ENCODE measurements around the gene PARN.
"Not testable (repeated sequence)": the region's sequence is repeated elsewhere in the genome, so short reads cannot be mapped to it uniquely, and the experiment has no call there.

Gene PARN

DNA sequence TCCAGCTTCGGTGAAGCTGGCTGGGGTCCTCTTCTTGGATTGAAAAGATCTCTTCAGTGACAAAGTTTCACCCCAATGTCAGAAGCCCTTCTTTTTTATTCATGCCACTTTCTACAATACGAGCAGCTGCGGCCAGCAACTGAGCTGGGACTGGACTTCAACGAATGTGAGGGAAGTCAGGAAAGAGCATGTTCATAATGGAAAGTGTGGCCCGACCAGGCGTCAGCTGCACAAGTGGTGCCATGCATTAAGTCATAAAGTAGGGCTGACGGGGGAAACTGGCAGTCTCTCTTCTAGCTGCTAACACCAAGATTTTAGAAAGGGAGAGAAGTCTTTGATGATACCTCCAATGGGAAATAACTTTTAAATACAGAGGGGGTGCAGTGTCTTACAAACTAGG is 192.6 kb downstream of the PARN start:
- no peak for DNase-seq (ENCODE audit: low read depth)

DNA sequence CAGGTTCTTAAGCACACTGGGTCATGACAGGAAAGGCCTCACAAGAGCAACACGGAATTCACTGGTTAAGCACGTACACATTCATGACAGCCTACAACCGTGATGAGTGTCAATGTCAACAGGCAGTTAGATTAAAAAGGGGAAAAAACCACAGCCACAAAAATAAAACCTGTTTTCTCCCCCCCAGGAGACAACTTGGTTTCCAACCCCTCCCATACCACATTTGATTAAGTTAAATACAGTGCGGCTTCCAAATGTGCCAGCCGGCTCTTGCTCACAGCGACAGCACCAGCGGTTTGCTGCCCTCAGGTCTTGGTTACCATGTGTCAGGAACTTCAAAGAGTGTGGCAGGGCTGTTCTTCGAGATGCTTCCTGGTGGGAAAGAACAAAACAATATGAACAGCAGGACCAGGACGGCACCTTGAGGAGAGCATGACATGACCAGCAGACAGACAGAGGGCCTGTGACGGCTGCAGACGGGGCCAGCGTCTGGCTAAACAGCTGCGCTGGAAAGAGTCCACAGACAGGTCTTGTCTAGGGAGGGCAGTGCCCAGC is 193.6 kb downstream of the PARN start:
- DNase-seq (ENCODE audit: low read depth) = peak; percentile 2

DNA sequence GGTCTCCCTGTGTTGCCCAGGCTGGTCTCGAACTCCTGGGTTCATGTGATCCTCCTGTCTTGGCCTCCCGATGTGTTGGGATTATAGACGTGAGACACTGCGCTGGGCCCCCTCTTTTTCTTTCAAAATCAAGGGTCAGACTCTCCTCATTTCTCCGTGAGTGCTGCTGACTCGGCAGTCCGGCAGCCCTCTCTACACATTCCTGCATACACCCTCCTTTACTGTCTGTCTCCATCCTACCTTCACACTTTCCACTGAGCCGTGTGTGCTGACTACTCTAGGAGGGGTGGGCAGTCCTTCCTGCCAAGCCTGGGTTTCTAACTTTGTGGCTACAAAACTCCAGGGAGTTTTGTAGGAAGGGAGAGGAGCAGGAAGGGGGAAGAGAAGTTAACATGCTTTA is 195.2 kb downstream of the PARN start:
- DNase-seq (ENCODE audit: low read depth) = no peak

DNA sequence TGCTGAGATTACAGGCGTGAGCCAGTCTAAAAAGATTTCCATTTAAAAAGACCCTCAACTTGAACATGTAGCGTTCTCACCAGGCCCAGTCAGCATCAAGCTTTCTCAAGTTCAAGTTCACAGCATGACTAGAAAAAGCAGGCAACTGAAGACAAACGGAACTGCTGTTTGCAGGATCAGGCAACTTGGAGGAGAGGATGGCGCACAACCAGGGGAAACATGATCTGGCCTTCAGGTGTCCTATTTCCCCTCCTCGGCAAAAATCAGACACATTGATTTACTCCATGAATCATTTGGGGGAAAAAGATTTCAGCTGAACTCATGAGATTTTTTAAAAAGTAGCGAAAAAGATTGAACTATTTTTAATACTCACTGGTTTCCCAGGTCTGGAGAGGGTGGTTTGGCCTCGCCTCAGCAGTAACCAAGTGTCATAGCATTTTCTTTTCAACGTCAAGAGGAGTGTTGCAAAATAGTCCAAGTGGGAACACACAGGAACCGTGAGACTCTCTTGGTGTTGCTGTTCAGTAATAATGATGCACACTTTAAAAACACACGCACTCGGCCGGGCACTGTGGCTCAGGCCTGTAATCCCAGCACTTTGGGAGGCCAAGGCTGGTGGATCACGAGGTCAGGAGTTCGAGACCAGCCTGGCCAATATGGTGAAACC is 201.0 kb downstream of the PARN start:
- DNase-seq (ENCODE audit: low read depth) = not testable (repeated sequence)

DNA sequence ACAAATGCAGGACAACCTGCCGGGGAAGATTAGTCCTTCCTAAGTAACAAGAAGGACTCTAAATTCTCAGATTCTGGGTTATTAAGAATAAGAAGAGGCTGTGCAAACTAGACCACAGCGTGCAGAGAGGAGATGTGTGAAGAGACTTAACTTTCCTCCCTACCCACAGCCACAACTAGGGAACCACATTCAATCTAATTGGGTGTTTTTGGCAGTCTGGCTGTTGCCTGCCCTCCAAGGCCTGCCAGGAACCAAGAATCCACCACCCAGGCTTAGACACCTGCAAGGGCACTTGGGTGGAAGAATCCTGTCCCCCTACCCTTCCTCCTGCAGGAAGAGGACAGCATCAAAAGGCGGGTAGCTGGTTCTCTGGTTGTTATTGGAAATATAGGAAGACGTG is 202.0 kb downstream of the PARN start:
- no peak for DNase-seq (ENCODE audit: low read depth)

DNA sequence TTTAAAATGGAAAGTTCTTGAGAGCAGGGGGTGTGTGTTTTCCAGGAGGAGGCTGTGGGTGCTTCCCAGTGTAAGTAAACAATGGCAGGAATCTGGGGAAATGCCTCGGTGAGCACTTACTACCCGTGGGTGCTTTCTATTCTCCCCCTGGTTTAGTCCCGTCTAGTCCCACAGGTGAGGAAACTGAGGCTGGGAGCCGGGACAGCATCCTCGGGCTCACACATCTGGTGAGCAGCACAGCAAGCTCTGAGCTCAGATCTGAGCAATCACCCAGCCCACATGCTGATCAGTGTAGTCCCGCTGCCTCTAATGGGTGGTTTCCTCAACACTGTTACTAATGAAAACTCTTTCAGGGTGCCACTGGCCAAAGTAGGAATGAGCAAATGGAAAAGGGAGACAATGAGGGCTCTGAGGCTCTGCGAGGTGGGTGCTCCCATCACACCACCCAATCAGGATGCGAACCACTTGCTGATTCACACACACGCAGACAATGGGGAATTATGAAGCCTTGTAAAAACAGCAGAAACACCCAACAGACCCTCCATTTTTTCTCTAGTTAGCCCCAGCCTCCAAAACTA is 202.6 kb downstream of the PARN start:
- no peak for DNase-seq (ENCODE audit: low read depth)

DNA sequence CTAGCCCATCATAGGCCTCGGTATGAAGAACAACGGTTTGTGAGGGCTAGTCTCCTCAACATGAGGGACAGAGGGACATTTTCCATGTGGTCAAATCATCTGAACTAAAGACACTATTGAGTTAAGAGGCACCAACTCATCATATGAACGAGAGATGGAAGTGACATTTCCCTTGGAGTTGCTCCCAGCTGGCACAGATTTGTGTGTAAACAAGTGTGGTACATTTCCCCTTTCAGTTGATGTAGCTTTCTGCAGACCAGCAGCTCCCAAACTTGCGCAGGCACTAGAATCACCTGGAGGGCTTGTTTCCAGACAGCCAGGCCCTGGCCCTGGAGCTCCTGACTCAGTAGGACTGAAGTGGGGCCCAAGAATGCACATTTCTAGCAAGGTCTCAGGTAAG is 205.5 kb downstream of the PARN start:
- no peak for DNase-seq (ENCODE audit: low read depth)

DNA sequence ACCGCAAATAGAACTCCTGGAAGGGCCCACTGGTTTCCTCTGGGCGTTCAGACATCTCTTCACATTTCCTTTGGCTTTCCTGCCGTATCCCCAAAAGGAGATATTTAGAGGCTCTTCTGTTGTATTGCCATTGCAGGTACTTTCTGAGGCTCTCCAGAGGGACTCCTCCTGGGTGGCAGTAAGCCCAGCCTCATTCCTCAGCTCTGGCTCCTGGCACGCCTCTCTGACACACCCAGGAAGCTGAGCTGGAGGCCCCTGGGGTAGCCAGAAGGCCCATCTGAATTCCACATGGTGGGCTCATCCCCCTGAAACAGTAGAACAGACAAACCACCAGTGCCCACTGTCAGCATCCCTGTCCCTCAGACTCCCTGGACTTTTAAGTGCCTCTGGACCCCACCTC is 206.7 kb downstream of the PARN start:
- no peak for DNase-seq (ENCODE audit: low read depth)

DNA sequence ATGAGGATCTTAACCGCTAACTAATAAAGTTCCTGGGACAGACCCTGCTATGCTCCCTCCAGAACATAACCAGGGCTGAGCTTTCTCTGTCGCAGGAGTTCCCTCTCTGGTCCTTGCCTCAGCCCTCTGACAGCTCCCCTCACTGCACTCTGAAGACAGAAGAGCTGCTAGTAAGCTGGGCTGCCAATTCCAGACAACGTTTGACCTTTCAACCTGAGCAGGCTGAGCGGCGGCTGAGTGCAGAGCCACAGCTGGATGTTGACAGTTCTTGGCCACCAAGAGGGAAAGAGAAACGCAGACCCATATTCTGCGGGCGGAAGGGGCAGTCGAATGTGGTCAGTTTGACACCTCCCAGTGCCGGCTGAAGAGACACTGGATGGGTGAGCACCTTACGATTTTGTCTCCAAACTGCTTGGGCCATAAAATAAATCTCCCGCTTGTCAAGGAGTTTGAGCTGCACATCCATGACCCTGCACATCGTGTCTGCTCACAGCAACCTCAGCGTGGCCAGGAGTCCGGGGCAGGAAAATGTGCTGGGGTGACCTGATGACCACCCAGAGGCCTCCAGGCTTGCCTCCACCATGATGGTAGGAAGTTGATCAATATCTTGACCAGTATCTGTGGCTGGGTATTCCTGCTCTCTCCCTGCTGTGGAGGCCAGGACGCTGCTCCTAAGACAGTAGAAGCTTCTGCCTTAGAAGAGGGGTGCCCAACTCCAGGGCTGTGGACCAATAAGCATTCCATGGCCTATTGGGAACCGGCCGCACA is 209.2 kb downstream of the PARN start:
- DNase-seq (ENCODE audit: low read depth) = no peak

DNA sequence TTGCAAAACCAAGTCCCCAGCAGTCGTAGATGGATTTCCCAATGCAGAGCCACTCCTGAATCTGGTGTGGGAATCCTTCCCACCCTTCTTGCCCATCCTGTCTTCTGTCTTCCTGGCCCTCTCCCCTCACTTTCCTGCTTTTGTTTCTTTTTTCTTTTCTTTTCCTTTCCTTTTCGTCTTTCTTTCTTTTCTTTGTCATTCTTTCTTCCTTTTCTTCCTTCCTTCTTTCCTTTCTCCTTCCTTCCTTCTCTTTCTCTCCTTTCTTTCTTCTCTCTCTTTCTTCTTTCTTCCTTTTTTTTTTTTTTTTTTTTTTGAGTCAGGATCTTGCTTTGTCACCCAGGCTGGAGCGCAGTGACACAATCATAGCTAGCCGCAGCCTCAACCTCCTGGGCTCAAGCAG is 209.8 kb downstream of the PARN start:
- DNase-seq (ENCODE audit: low read depth) = not testable (repeated sequence)

DNA sequence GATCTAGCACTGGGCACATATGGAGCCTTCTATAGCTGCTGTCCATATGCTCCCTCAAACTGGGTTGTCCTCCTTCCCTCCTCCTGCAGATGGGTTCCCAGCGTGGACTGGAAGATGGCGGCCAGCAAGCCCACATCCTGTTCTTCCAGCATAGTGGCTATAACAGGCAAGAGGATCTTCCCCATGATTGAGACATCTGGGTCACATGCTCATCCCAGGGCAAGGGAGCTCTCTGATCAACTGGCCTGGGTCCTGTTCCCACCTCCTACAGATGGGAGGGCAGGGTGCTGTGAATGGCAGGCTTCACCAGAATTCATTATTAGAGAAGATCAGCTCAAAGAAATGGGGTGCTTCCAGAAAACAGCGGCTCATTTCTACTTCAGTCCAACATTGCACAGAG is 210.2 kb downstream of the PARN start:
- DNase-seq (ENCODE audit: low read depth) = no peak

DNA sequence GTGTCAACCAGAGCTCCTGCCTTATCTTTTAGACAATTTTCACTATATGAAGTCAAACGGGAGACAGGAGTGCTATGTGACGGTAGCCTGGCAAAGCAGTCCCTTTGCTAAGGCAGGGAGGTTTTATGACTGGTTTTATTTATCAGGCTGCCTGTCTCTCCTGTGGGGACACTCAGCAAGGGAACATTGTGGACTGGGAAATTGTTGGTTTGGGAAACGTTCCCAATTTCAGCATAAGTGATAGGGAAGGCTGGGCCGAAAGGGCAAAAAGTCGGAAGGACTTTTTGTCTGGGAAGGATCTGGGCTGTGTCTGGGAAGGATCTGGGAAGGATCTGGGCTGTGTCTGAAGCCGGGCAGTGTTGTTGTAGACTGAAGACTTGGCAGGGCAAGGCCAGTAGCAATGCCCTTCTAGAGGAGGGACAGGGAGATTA is 211.2 kb downstream of the PARN start:
- DNase-seq (ENCODE audit: low read depth) = no peak

DNA sequence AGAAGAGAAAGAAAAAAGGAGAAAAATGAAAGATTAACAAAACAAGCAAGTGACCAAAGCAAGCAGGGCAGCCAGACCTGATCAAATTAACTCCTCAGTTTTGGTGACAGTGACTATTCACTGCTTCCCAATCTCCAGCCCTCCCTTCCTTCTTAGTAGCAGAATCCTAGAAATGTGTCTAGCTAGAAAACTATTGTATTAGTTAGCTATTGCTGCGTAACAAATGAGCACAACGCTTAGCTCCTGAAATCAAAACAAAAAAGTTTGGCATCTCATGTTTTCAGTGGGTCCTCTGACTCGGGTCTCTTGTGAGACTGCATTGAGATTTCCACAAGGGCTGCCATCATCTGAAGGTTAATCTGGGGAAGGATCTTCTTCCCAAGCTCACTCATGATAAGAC is 213.9 kb downstream of the PARN start:
- DNase-seq (ENCODE audit: low read depth) = no peak

DNA sequence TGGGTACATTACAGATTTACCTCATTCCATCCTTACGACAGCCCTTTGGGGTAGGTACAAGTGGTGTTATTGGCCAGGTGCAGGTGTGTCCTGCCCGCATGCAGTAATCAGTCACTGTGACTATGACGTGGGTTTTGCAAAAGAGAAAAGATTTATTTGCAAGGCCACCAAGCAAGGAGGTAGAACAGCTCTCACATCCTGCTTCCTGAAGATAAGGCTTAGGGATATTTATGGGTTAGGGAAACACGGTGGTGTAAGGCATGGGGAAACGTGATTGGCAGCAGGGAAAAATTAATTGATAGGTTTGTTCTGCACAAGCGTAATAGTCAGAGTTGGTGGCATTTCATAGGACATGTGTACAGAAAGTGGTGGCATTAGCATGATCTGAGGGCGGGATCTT is 214.8 kb downstream of the PARN start:
- DNase-seq (ENCODE audit: low read depth) = no peak

DNA sequence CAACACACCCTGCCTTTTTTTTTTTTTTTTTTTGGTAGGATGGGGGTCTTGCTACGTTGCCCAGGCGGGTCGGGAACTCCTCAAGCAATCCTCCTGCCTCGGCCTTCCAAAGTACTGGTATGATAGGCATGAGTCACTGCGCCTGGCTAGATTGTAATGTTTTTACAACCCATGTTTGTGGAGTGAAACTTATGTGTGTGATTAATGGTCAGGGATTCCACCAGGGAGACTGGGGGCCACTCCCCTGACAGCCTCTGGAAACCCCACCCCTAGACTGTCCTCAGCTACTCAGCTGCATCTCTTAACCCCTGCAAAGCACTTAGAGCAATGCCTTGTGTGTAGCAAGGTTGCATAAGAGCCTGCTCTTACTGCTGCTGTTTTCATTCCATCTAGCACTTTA is 220.5 kb downstream of the PARN start:
- DNase-seq (ENCODE audit: low read depth) = no peak

DNA sequence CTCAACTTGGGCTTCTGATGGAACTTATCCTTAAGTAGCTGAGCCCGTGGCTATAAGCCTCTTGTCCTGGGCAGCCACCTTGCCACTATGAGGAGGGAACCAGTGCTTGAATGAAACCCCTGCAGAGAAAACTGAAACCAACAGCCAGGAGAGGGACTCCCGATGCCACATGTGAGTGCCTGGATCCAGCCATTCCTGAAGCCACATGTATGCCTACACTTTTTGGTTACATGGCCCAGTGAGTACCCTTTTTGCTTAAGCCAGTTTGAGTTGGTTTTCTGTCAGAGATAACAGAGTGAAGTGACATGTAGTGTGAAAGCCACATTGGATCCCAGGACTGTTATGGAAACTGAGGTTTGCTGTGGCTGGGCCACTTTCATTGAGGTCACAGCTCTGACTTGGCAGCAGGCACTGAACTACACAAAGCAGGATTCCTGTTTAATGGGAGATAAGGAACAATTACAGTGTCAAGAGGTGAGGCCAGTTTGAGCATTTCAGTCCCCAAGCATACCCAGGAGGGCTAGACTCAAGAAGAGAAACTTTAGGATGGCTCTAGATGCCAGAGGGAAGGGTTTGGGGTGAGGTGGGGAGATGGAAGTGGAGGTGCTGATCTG is 222.2 kb downstream of the PARN start:
- DNase-seq (ENCODE audit: low read depth) = no peak

DNA sequence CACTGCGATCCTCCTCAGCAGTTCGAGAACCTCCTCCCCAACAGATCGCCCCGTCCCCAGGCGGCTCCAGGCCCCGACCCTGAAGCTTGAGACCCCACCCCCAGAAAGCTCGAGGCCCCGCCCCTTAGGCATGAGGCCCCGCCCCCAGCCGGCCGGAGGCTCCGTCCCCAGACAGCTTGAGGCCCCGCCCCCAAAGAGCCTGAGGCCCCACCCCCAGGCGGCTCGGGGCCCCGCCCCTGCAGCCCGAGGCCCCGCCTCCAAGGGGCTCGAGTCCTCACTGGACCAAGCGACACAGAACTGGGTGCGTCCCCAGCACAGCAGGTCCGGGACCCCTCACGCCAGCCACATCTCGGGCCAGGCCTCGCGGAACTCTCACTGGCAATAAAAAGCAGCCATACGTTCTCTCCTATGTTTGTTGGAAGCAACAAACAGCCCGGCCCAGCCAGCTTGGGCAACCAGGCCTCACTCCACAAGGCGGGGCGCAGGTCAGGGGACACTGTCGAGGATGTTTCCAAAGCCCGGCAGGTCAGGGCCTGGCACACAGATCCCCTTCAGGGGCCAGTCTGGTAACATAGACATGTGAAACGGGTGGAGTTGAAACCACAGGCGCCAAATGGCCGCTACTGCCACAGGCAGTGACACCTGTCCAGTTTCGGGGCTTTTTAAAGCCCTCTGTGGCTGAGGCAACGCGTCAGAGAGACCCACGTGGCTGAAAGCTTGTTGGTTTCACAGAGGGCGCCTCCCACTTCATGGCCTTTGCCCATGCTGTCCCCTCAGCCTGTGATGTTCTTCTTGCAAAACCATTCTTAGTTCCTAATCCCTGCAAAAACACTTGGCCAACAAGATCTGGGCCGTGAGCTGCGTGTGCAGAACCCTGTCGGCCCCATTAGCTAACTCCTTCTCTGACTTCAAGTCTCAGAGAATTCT is 224.2 kb downstream of the PARN start:
- DNase-seq (ENCODE audit: low read depth) = no peak

DNA sequence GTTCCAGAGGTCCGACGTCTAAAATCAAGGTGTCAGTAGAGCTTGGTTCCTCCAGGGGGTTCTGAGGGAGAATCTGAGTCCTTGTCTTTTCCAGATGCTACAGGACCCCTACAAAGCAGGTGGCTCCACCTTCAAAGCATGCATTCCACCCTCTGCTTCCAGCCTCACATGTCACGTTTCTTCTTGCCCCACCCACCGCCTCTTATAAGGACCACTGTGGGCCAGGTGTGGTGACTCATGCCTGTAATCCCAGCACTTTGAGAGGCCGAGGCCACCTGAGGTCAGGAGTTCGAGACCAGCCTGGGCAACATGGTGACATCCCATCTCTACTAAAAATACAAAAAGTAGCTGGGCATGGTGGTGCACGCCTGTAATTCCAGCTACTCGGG is 227.1 kb downstream of the PARN start:
- not testable (repeated sequence) for DNase-seq (ENCODE audit: low read depth)

DNA sequence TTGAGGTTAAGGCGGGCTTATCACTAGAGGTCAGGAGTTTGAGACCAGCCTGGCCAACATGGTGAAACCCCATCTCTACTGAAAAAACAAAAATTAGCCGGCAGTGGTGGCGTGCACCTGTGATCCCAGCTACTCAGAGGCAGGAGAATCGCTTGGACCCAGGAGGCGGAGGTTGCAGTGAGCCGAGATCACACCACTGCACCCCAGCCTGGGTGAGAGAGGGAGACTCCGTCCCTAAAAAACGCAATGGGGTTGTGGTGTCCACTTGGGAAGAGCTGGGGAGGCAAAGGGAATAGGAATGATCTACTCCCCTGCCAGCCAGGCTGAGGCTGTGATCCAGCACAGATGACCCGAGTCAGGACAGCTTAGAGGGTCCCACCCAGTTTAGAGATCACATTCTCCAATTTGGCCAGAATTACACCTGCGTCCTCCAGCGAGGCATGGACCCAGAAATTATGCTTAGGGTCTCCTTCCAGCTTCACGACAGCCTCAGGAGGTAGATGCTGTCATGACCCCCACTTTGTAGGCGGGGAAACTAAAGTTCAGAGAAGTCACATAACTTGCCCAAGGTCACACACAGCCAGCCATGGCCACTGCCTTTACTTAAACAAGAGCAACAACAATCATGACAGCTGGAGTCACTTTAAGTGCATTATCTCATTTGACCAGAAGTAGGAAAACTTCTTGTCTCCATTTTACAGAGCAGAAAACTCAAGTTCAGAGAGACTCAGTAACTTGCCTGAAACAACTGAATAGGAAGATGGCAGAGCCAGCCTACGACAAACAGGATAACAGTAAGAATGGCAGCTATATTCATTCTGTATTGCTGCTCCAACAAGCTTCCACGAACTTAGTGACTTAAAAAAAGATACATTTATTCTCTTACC is 227.7 kb downstream of the PARN start:
- not testable (repeated sequence) for DNase-seq (ENCODE audit: low read depth)

DNA sequence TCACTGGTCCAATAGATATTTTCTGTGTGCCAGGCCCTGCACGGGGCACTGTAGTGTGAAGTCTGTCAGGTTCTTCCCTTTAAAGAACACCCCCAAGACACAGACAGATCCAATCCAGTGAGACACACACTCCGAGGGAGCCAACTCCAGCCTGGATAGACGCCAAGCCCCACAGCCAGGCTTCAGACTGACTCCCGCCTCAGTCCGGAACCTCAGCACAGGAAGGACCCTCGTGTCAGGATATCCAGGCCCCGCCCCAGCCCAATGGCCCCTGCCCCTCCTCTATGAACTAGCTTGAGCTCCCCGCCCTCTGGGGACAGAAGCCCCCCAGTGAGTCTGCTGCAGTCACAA is 228.4 kb downstream of the PARN start:
- not testable (repeated sequence) for DNase-seq (ENCODE audit: low read depth)
